GM12891 (cell line): ENCODE measurements around the gene TDRD7.

Experiments
- POLR2A ChIP-seq: IDR thresholded peaks from 2 replicates; pipeline ENCODE4 v1.6.1; 2011; ENCODE audit warnings: low read depth, low read length, control low read depth
- POLR2AphosphoS5 ChIP-seq: IDR thresholded peaks from 2 replicates; pipeline ENCODE4 v1.6.1; 2011; ENCODE audit warnings: low read depth, low read length, control low read depth
- SPI1 ChIP-seq: IDR thresholded peaks from 2 replicates; pipeline ENCODE4 v1.6.1; 2011; ENCODE audit warnings: low read depth, low read length, control low read depth
- TAF1 ChIP-seq: IDR thresholded peaks from 2 replicates; pipeline ENCODE4 v1.6.1; 2011; ENCODE audit warnings: low read depth, low read length, control low read depth

DNA sequence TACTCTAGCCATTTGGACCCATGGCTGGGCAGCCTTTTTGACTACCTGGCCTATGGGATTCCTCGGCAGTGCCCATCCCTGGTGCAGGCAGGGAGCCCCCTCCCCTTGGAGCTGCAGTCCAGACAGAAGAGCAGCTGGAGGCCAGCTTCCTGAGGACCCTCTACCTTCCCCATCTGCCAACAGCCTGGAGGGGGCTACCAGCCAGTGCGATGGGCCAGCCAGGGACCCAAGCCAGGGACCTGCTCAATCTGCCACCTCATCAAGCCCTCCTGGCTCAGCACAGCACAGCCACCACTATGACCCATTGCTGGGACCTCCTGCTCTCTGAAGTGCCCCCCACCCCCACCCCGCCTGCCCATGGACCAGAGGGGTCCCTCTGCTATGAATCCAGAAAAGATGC lies 22.6 kb upstream of the TDRD7 start:
- TF ChIP-seq POLR2AphosphoS5 (no peak), POLR2A (no peak), TAF1 (no peak), SPI1 (no peak)
